GM12878 (cell line): Measurements from ENCODE around the gene RASL12. TPM values are rescaled to one million over a fixed set of nuclear protein-coding genes. Genes with fewer than 3 reads are reported as not detected.

Experiments
- ATAC-seq: fragments of 200-7000 bp; cut with Tn5 transposase; 3 replicates; pipeline ENCODE4 v1.9.1; 2020; ENCODE audit warnings: mild to moderate bottlenecking, moderate library complexity
- BruUV-seq: library from RNA; stranded (reverse); fragments of 400-500 nt; replicated peaks from 2 replicates; lab custom pipeline; 2021; lab: Mats Ljungman, UMichigan
- CTCF ChIA-PET: fragments of 300-600 bp; sonication (Branson Sonifier 250); formaldehyde crosslinking; extraction: SDS; loops from one replicate; lab custom pipeline; 2021; ENCODE audit warnings: inconsistent platforms; lab: Yijun Ruan, JAX
- POLR2A ChIA-PET: fragments of 350-600 bp; formaldehyde crosslinking; extraction: SDS; loops from one replicate; lab custom pipeline; 2021; ENCODE audit warnings: inconsistent platforms; lab: Charles Lee
- RAD21 ChIA-PET: fragments of 300-600 bp; sonication (Branson Sonifier 250); formaldehyde crosslinking; loops from one replicate; lab custom pipeline; 2023; ENCODE audit warnings: antibody characterized with exemption; ENCODE audit not compliant: unreplicated experiment; lab: Charles Lee
- SMC1A ChIA-PET: fragments of 300-600 bp; sonication (Branson Sonifier 250); formaldehyde crosslinking; loops from one replicate; lab custom pipeline; 2023; ENCODE audit not compliant: unreplicated experiment, uncharacterized antibody; lab: Charles Lee
- DNase-seq: peaks from one replicate; pipeline ENCODE4 v3.0.0-alpha.2; 2011; ENCODE audit warnings: low read depth, low spot score
- FAIRE-seq: peaks from 3 replicates; lab custom pipeline; 2011; peaks lifted over from hg19 to GRCh38; lab: Jason Lieb, UNC
- H2AFZ ChIP-seq: 2 replicates; pipeline ENCODE4 v1.6.0; 2011; ENCODE audit warnings: low read depth, low read length, control low read depth; ENCODE audit not compliant: control insufficient read depth
- H3K27ac ChIP-seq: 2 replicates; pipeline ENCODE4 v1.5.1; 2011; ENCODE audit warnings: control low read depth; ENCODE audit not compliant: control insufficient read depth, insufficient read depth
- H3K27me3 ChIP-seq, 2 experiments: replicated peaks in 1 of 2; 2 replicates each; pipeline versions ENCODE4 v1.6.0 to v1.6.1; 2011; ENCODE audit warnings: low read length in 1 of 2; ENCODE audit not compliant: control insufficient read depth in 2 of 2, insufficient read depth in 2 of 2
- H3K36me3 ChIP-seq, 2 experiments: 2 replicates each; pipeline ENCODE4 v1.5.1; 2011; ENCODE audit warnings: low read length in 1 of 2; ENCODE audit not compliant: control insufficient read depth in 2 of 2, insufficient read depth in 2 of 2
- H3K4me1 ChIP-seq: 2 replicates; pipeline ENCODE4 v1.6.1; 2011; ENCODE audit warnings: mild to moderate bottlenecking, low read length, moderate library complexity, mixed read lengths; ENCODE audit not compliant: control insufficient read depth, insufficient read depth
- H3K4me2 ChIP-seq: 2 replicates; pipeline ENCODE4 v1.6.0; 2011; ENCODE audit warnings: control low read depth; ENCODE audit not compliant: control insufficient read depth, insufficient read depth
- H3K4me3 ChIP-seq: fragments of 200-600 bp; sonication (generic); 2 replicates; pipeline ENCODE4 v1.5.1; 2016
- H3K79me2 ChIP-seq: 2 replicates; pipeline ENCODE4 v1.6.0; 2011; ENCODE audit warnings: low read length; ENCODE audit not compliant: control insufficient read depth, insufficient read depth
- H3K9ac ChIP-seq: 2 replicates; pipeline ENCODE4 v1.8.0; 2011; ENCODE audit warnings: low read length, control low read depth, mixed read lengths; ENCODE audit not compliant: control insufficient read depth, insufficient read depth
- H3K9me3 ChIP-seq: replicated peaks from 3 replicates; pipeline ENCODE4 v1.5.1; 2011; ENCODE audit warnings: mild to moderate bottlenecking, low read length; ENCODE audit not compliant: control insufficient read depth, insufficient read depth
- H4K20me1 ChIP-seq: 2 replicates; pipeline ENCODE4 v1.6.0; 2011; ENCODE audit not compliant: control insufficient read depth, insufficient read depth
- ATF3 ChIP-seq: IDR thresholded peaks from 2 replicates; pipeline ENCODE4 v1.6.1; 2011; ENCODE audit warnings: low read depth, mild to moderate bottlenecking, low read length, moderate library complexity, borderline replicate concordance; ENCODE audit errors: extremely low read depth
- CEBPZ ChIP-seq: fragments of 150-350 bp; IDR thresholded peaks from 2 replicates; pipeline ENCODE4 v1.6.1; 2016; ENCODE audit warnings: low read depth, low read length
- EP300 ChIP-seq, 2 experiments: fragments of 150-350 bp in 1 of 2; IDR thresholded peaks; 2 replicates each; pipeline ENCODE4 v1.6.1; 2011 to 2012; ENCODE audit warnings: low read depth in 2 of 2, low read length in 2 of 2, borderline replicate concordance in 1 of 2, improper control_type of control experiment in 1 of 2, inconsistent platforms in 1 of 2; ENCODE audit not compliant: control insufficient read depth in 1 of 2
- KDM1A ChIP-seq: fragments of 200-600 bp; sonication (generic); IDR thresholded peaks from 2 replicates; pipeline ENCODE4 v1.6.1; 2016; ENCODE audit warnings: borderline replicate concordance
- NR2C1 ChIP-seq: fragments of 450-650 bp; IDR thresholded peaks from 2 replicates; pipeline ENCODE4 v1.6.1; 2017; ENCODE audit warnings: antibody characterized with exemption, mild to moderate bottlenecking, moderate library complexity
- PAX5 ChIP-seq: IDR thresholded peaks from 2 replicates; pipeline ENCODE4 v1.6.1; 2011; ENCODE audit warnings: low read depth, low read length, borderline replicate concordance
- SPI1 ChIP-seq: IDR thresholded peaks from 2 replicates; pipeline ENCODE4 v1.6.1; 2011; ENCODE audit warnings: low read depth, mild to moderate bottlenecking, low read length, moderate library complexity, borderline replicate concordance; ENCODE audit not compliant: insufficient read depth
- TCF3 ChIP-seq: IDR thresholded peaks from 2 replicates; pipeline ENCODE4 v1.6.1; 2012; ENCODE audit warnings: low read depth, mild to moderate bottlenecking, low read length, borderline replicate concordance; ENCODE audit not compliant: insufficient read depth
- YY1 ChIP-seq: IDR thresholded peaks from 2 replicates; pipeline ENCODE4 v1.6.1; 2011; ENCODE audit warnings: low read depth, mild to moderate bottlenecking, low read length
- WGBS: methylation state at CpG from one replicate; pipeline ENCODE4 v1.1.6; 2016; ENCODE audit warnings: low lambda C conversion rate; ENCODE audit not compliant: insufficient replicate concordance, insufficient coverage; ENCODE audit errors: missing lambda C conversion rate; 5-methylcytosine and 5-hydroxymethylcytosine counted together
- in situ Hi-C: fragments of 300-500 bp; cut with MboI; formaldehyde crosslinking; loops from 9 replicates; pipeline ENCODE4 v1.14.3; 2018; ENCODE audit warnings: mixed read lengths
- intact Hi-C: fragments of 100-400 bp; cut with micrococcal nuclease; formaldehyde crosslinking; loops from one replicate; pipeline ENCODE4 v1.14.2; 2022; ENCODE audit not compliant: unreplicated experiment
- polyA plus RNA-seq, 11 experiments: library from polyadenylated mRNA; depleted of rRNA in 4 of 11; unstranded in 6 of 11; stranded (reverse) in 5 of 11; fragments of >200 nt; fragmentation: Nextera tagmentation in 4 of 11; fragmentation: Illumina TruSeq in 1 of 11; extraction: Ambion mirVana in 4 of 11; extraction: Trizol in 1 of 11; gene quantifications; 1 replicate in 1 of 11; 2 replicates in 10 of 11; pipeline versions ENCODE4 v1.2.1 to v1.2.3, GENCODE V29; 2011 to 2016; ENCODE audit warnings: inconsistent platforms in 2 of 11, missing spikeins in 2 of 11, low read depth in 1 of 11
- total RNA-seq, 4 experiments: library from RNA; depleted of rRNA in 3 of 4; stranded (reverse); fragments of >200 nt in 3 of 4; fragmentation: Illumina TruSeq in 1 of 4; extraction: Trizol in 1 of 4; gene quantifications; 2 replicates each; pipeline versions ENCODE4 v1.2.1 to v1.2.3, GENCODE V29; 2013 to 2021

Gene RASL12
- total and polyA plus RNA-seq, 10 of the 15 experiments (the other 5 are each of a cell fraction or from before 2014, with no cell fraction given): 0.06 to 0.10 TPM; not detected in 8

GRCh38 chr15:65034719-65035118, 33.1 kb downstream of the RASL12 start:
- ChIA-PET RAD21 (interaction anchor here (0.6 to 2.2 kb wide), 10 partner anchors 9 to 264 kb away, joined by 3 to 20 read pairs (median 6); partner anchors contain the start of genes KBTBD13 and SLC51B), SMC1A (interaction anchor here (1.0 to 2.8 kb wide), 10 partner anchors 9 to 237 kb away, joined by 3 to 28 read pairs (median 3); partner anchors contain the start of gene SLC51B), CTCF (interaction anchor here (0.6 to 3.3 kb wide), 27 partner anchors 9 to 350 kb away, joined by 3 to 38 read pairs (median 4); partner anchors contain the start of genes CLPX, KBTBD13, RNU5B-1 and SLC51B), POLR2A (no interaction called here)
- 30% methylated on average over 11 of the region's 11 CpGs for WGBS
- no peaks in the 10 kb centered on the region for H3K36me3 ChIP-seq
- H4K20me1 ChIP-seq: no peaks in the 10 kb centered on the region
- DNase-seq: no peak
- H3K9me3 ChIP-seq: no peaks in the 10 kb centered on the region
- no peak overlapping the region for H3K9ac ChIP-seq
- intact Hi-C loops (loop anchor here (5.0 kb wide), 1 partner anchor 302 kb away; no protein-coding TSS in a partner anchor), in situ Hi-C loops (no loop called here)
- 0 out of 2 replicates have a peak overlapping the region, but pooled peaks have one; percentile 13 for H3K4me2 ChIP-seq
- peak; percentile 63 for ATAC-seq
- FAIRE-seq: no peak
- BruUV-seq: no TSS peak
- H3K4me1 ChIP-seq: 0 out of 2 replicates have a peak, but pooled peaks cover 2% of the 10 kb centered on the region
- H2AFZ ChIP-seq: no peak overlapping the region
- no peaks in the 10 kb centered on the region for H3K27me3 ChIP-seq
- no peak overlapping the region for H3K4me3 ChIP-seq
- H3K79me2 ChIP-seq: no peaks in the 10 kb centered on the region
- no peak overlapping the region for H3K27ac ChIP-seq
- TF ChIP-seq EP300 (IDR thresholded peaks at IDR 0.05; ENCODE audit: borderline replicate concordance in 1 of 2, control insufficient read depth in 1 of 2, low read depth in 2 of 2, low read length in 2 of 2) (no peak), SPI1 (0 out of 2 replicates have a peak, but pooled peaks have one; percentile 25)
- TF ChIP-seq, all 136 proteins: peak for 1

GRCh38 chr15:65033659-65034269, 34.0 kb downstream of the RASL12 start:
- WGBS: 26% methylated on average over 4 of the region's 4 CpGs
- ChIA-PET RAD21 (interaction anchor here (0.6 to 2.2 kb wide), 18 partner anchors 10 to 1497 kb away, joined by 3 to 20 read pairs (median 4); partner anchors contain the start of genes CLPX, RNU5B-1 and SLC51B), CTCF (interaction anchor here (0.6 to 3.3 kb wide), 51 partner anchors 8 to 680 kb away, joined by 3 to 38 read pairs (median 4); partner anchors contain the start of genes CLPX, KBTBD13, PARP16 and RNU5B-1), SMC1A (interaction anchor here (0.6 to 2.8 kb wide), 20 partner anchors 8 to 302 kb away, joined by 3 to 28 read pairs (median 3); partner anchors contain the start of genes SLC51B and UBAP1L), POLR2A (interaction anchor here (0.5 to 1.0 kb wide), 6 partner anchors 13 to 901 kb away, joined by 3 to 4 read pairs (median 3); no protein-coding TSS in a partner anchor)
- intact Hi-C loops: loop anchor here (1.0 to 5.0 kb wide), 4 partner anchors 45 to 301 kb away; no protein-coding TSS in a partner anchor
- Histone ChIP-seq H3K27ac (no peak overlapping the region), H3K9me3 (no peaks in the 10 kb centered on the region), H4K20me1 (no peaks in the 10 kb centered on the region), H3K4me1 (0 out of 2 replicates have a peak, but pooled peaks cover 2% of the 10 kb centered on the region), H3K36me3 (no peaks in the 10 kb centered on the region), H2AFZ (no peak overlapping the region), H3K4me3 (no peak overlapping the region), H3K4me2 (no peak overlapping the region), H3K9ac (no peak overlapping the region), H3K79me2 (peaks cover 7% of the 10 kb centered on the region), H3K27me3 (no peaks in the 10 kb centered on the region)
- DNase-seq: no peak
- no peak for FAIRE-seq
- no TSS peak for BruUV-seq
- ATAC-seq: peak; percentile 58
- in situ Hi-C loops: no loop called here
- TF ChIP-seq KDM1A: no peak
- TF ChIP-seq TCF3: no peak
- no peak for TF ChIP-seq PAX5
- TF ChIP-seq ATF3: peak; percentile 57; the same call in 1 of the 2 replicates
- TF ChIP-seq CEBPZ: no peak
- TF ChIP-seq YY1: no peak
- TF ChIP-seq NR2C1: no peak
